Neural cell (in vitro differentiated cells): ENCODE results near the gene SLC6A20.

ENCODE experiments used
- EZH2 ChIP-seq: fragments of 200-600, 300-800 bp; shearing (Covaris generic), sonication (generic); IDR thresholded peaks from 2 replicates; pipeline ENCODE4 v1.6.1; 2014; ENCODE audit warnings: antibody characterized with exemption, low read length, borderline replicate concordance, mild to moderate bottlenecking; ENCODE audit not compliant: insufficient read depth, poor library complexity, severe bottlenecking
- RAD21 ChIP-seq: fragments of 450-650 bp; conservative IDR thresholded peaks from 2 replicates; pipeline ENCODE4 v1.6.1; 2014; ENCODE audit warnings: antibody characterized with exemption, mild to moderate bottlenecking, moderate library complexity
- TF ChIP-seq, protein P1 (sequence below): fragments of 450-650 bp; IDR thresholded peaks from 2 replicates; pipeline ENCODE4 v1.5.1; 2014; ENCODE audit warnings: antibody characterized with exemption, mild to moderate bottlenecking, moderate library complexity; ENCODE audit not compliant: poor library complexity, severe bottlenecking

DNA sequence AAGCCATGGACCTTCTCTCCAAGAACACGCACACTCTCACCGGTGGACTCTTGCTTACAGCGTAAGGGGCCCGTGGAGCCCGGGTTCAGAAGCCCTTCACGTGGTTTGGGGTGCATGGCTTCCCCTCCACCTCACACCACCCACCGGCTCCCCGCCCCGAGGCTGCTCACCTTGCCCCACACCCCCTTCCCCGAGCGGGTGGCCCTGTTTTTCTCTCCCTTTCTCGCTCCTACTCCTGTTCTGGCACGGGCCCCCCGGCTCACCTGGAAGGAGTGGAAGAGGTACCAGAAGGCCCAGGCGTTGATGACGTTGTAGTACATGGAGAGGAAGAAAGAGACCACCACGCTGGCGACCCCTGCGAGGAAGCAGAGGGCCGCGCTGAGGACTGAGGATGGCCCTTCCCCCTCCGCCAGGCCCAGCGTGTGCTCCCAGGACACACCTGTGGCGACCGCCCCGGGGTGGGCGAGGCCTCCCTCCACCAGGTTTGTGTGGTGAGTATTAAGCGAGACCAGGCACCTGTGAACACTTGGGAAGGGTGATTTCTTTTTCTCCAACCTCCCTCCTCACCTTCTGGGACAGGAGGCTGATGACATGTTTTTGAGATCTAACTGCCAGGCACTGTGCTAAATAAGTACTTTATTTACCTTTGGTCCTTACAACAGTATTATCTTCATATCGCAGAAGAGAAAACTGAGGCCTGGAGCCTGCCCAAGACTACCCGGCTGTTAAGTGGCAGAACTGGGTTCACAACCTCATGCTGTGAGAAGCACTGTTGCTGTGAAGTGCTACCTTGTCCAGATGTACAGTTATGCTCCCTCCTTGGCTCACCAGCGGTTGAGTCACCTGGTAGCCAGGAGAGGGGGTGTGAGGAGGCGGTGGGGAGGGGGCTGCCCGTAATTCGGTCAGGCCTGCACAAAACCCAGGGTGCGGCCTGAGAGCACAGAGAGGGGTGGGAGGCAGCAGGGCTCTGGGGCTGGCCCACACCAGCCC is 16.3 kb downstream of the SLC6A20 start:
- TF ChIP-seq RAD21 (no peak), EZH2 (no peak)
- TF ChIP-seq, protein P1, sequence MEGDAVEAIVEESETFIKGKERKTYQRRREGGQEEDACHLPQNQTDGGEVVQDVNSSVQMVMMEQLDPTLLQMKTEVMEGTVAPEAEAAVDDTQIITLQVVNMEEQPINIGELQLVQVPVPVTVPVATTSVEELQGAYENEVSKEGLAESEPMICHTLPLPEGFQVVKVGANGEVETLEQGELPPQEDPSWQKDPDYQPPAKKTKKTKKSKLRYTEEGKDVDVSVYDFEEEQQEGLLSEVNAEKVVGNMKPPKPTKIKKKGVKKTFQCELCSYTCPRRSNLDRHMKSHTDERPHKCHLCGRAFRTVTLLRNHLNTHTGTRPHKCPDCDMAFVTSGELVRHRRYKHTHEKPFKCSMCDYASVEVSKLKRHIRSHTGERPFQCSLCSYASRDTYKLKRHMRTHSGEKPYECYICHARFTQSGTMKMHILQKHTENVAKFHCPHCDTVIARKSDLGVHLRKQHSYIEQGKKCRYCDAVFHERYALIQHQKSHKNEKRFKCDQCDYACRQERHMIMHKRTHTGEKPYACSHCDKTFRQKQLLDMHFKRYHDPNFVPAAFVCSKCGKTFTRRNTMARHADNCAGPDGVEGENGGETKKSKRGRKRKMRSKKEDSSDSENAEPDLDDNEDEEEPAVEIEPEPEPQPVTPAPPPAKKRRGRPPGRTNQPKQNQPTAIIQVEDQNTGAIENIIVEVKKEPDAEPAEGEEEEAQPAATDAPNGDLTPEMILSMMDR, result no peak
